Measurements from ENCODE around the gene CDK14. TPM values are rescaled to one million over a fixed set of nuclear protein-coding genes. Genes with fewer than 3 reads are reported as not detected.

The CDK14 gene
- total and polyA plus RNA-seq, 2 of the 8 experiments (the other 6 are each of a cell fraction or from before 2014, with no cell fraction given) = 5.5 to 47.3 TPM

DNA sequence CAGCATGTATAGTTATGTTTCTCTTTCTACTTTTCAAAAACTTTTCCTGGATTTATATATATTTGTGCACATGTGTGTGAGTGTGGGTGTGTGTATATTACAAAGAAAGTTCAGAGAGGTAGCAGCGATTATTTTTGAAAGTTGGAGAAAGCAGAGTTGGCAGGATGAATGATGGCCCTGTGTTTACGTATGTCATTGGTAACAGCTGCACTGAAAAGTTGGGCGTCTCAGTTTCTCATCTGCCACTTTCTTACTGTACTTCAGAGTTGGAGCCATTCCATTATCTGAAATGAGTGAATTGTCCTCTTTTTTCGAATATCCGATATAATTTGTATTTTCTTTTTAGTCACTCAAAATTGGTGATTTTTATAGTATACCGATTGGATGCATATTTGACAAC lies 172.2 kb downstream of the CDK14 start:
- Histone ChIP-seq H4K5ac (ENCODE audit: insufficient read length, low read depth, low read length) (no peak overlapping the region), H3K9ac (replicated peaks in 1 of 4; ENCODE audit: extremely low read depth in 1 of 4, low read depth in 3 of 4, low read length in 3 of 4) (no peak overlapping the region), H3K27me3 (replicated peaks in 1 of 4; ENCODE audit: control insufficient read depth in 3 of 4, extremely low read depth in 1 of 4, insufficient read depth in 3 of 4, low read length in 3 of 4) (no peaks in the 10 kb centered on the region), H3K18ac (ENCODE audit: extremely low read depth, low read length) (no peak overlapping the region), H2BK120ac (replicated peaks; ENCODE audit: low read depth, low read length) (no peak overlapping the region), H4K91ac (replicated peaks; ENCODE audit: insufficient read length, low read length) (no peak overlapping the region), H3K79me1 (ENCODE audit: low read depth, low read length) (no peaks in the 10 kb centered on the region), H3K9me3 (ENCODE audit: insufficient read depth in 2 of 2, low read depth in 1 of 2, low read length in 1 of 2) (no peaks in the 10 kb centered on the region), H3K79me2 (ENCODE audit: control insufficient read depth in 1 of 2, insufficient read depth in 2 of 2, low read length in 2 of 2) (no peaks in the 10 kb centered on the region), H2BK5ac (ENCODE audit: low read depth, low read length) (no peak overlapping the region), H3K23me2 (ENCODE audit: low read depth, low read length) (no peaks in the 10 kb centered on the region), H3K4me2 (ENCODE audit: insufficient read depth in 1 of 2, low read depth in 2 of 2, low read length in 2 of 2) (no peak overlapping the region), H4K8ac (ENCODE audit: extremely low read depth, insufficient read depth, low read length) (no peak overlapping the region), H2BK15ac (ENCODE audit: low read length) (no peak overlapping the region), H3K36me3 (ENCODE audit: control insufficient read depth in 2 of 4, insufficient read depth in 4 of 4, low read length in 3 of 4) (no peaks in the 10 kb centered on the region), H3K23ac (ENCODE audit: insufficient read length) (no peak overlapping the region), H3K4me3 (ENCODE audit: extremely low read depth in 1 of 4, insufficient read depth in 2 of 4, low read depth in 3 of 4, low read length in 4 of 4) (no peak overlapping the region), H4K20me1 (replicated peaks in 1 of 2; ENCODE audit: control insufficient read depth in 1 of 2, insufficient read depth in 2 of 2, low read length in 2 of 2) (no peaks in the 10 kb centered on the region), H2AK5ac (ENCODE audit: low read depth, low read length) (no peak overlapping the region), H2BK12ac (ENCODE audit: low read depth, low read length) (no peak overlapping the region), H3K4me1 (replicated peaks in 1 of 4; ENCODE audit: control insufficient read depth in 3 of 4, insufficient read depth in 4 of 4, low read length in 3 of 4) (peaks cover 0 to 2% (median 0%) of the 10 kb centered on the region in 4 experiments; a peak in 1 of 7 replicates), H2BK20ac (ENCODE audit: low read length) (no peak overlapping the region), H2AFZ (ENCODE audit: low read length) (no peak overlapping the region), H3K27ac (ENCODE audit: low read depth, low read length) (no peak overlapping the region), H3K4ac (replicated peaks; ENCODE audit: insufficient read length, low read depth, low read length) (no peak overlapping the region), H3K14ac (ENCODE audit: insufficient read length) (no peak overlapping the region), H3K56ac (replicated peaks; ENCODE audit: insufficient read length, low read depth, low read length) (no peak overlapping the region)
- CTCF ChIA-PET (ENCODE audit: partially characterized antibody) = interaction anchor here (1.4 kb wide), 1 partner anchor 337 kb away, joined by 4 read pairs; no protein-coding TSS in a partner anchor
- TF ChIP-seq BRCA1 (IDR thresholded peaks at IDR 0.05; ENCODE audit: low read depth, low read length) = no peak
- no peak for TF ChIP-seq ZNF274 (IDR thresholded peaks at IDR 0.05; ENCODE audit: borderline replicate concordance, extremely low read depth, low read length)
- DNase-seq (ENCODE audit: low read depth in 1 of 2, low spot score in 2 of 2) (no peak), FAIRE-seq (no peak)
- WGBS, 2 experiments (ENCODE audit: extremely low coverage in 1 of 2, insufficient coverage in 1 of 2, insufficient read length in 1 of 2, insufficient replicate concordance in 2 of 2, low coverage in 1 of 2, low lambda C conversion rate in 2 of 2, missing lambda C conversion rate in 1 of 2) = 94% methylated on average over 6 of the region's 6 CpGs; no CpG with 5 or more reads in 1 of the 2 experiments
- POLR2A ChIA-PET (ENCODE audit: partially characterized antibody) = no interaction called here
